ENCODE data around the gene PXT1.
"Not testable (repeated sequence)": the region's sequence is repeated elsewhere in the genome, so short reads cannot be mapped to it uniquely, and the experiment has no call there.

Gene PXT1

GRCh38 chr6:36375644-36376155 lies 67.0 kb downstream of the PXT1 start:
- in situ Hi-C loops (cut with MboI; ENCODE audit: low pct_unique_long_range_greater_than_20kb, low sequenced_read_pairs): no loop called here
- DNase-seq: no peak

- DNase-seq: no peak
- in situ Hi-C loops (cut with MboI; ENCODE audit: low pct_unique_long_range_greater_than_20kb, low sequenced_read_pairs): no loop called here
Measured at GRCh38 chr6:36374972-36375371, 67.7 kb downstream of the PXT1 start.

GRCh38 chr6:36374194-36374593 lies 68.5 kb downstream of the PXT1 start:
- DNase-seq: no peak
- in situ Hi-C loops (cut with MboI; ENCODE audit: low pct_unique_long_range_greater_than_20kb, low sequenced_read_pairs): no loop called here

GRCh38 chr6:36373368-36374019 lies 69.2 kb downstream of the PXT1 start:
- in situ Hi-C loops (cut with MboI; ENCODE audit: low pct_unique_long_range_greater_than_20kb, low sequenced_read_pairs): no loop called here
- no peak for DNase-seq

- DNase-seq: no peak
- in situ Hi-C loops (cut with MboI; ENCODE audit: low pct_unique_long_range_greater_than_20kb, low sequenced_read_pairs): no loop called here
Measured at GRCh38 chr6:36372088-36372487, 70.6 kb downstream of the PXT1 start.

GRCh38 chr6:36371211-36371610 lies 71.4 kb downstream of the PXT1 start:
- DNase-seq: no peak
- in situ Hi-C loops (cut with MboI; ENCODE audit: low pct_unique_long_range_greater_than_20kb, low sequenced_read_pairs): no loop called here

GRCh38 chr6:36370638-36371037 lies 72.0 kb downstream of the PXT1 start:
- no peak for DNase-seq
- in situ Hi-C loops (cut with MboI; ENCODE audit: low pct_unique_long_range_greater_than_20kb, low sequenced_read_pairs): no loop called here

- DNase-seq: peak; percentile 45
- in situ Hi-C loops (cut with MboI; ENCODE audit: low pct_unique_long_range_greater_than_20kb, low sequenced_read_pairs): loop anchor here (10.0 kb wide), 1 partner anchor 244 kb away; no protein-coding TSS in a partner anchor
Measured at GRCh38 chr6:36368921-36369865, 73.5 kb downstream of the PXT1 start.

GRCh38 chr6:36368421-36368820 lies 74.2 kb downstream of the PXT1 start:
- DNase-seq: no peak

GRCh38 chr6:36367743-36368142 lies 74.9 kb downstream of the PXT1 start:
- DNase-seq: no peak
- in situ Hi-C loops (cut with MboI; ENCODE audit: low pct_unique_long_range_greater_than_20kb, low sequenced_read_pairs): loop anchor here (10.0 kb wide), 1 partner anchor 243 kb away; no protein-coding TSS in a partner anchor

More at GRCh38 chr6:36368421-36368820, 74.2 kb downstream of the PXT1 start:
- in situ Hi-C loops (cut with MboI; ENCODE audit: low pct_unique_long_range_greater_than_20kb, low sequenced_read_pairs): loop anchor here (10.0 kb wide), 1 partner anchor 244 kb away; no protein-coding TSS in a partner anchor

- in situ Hi-C loops (cut with MboI; ENCODE audit: low pct_unique_long_range_greater_than_20kb, low sequenced_read_pairs): loop anchor here (10.0 kb wide), 1 partner anchor 240 kb away; no protein-coding TSS in a partner anchor
Measured at GRCh38 chr6:36364669-36365479, 77.8 kb downstream of the PXT1 start.

GRCh38 chr6:36364061-36364635 lies 78.5 kb downstream of the PXT1 start:
- in situ Hi-C loops (cut with MboI; ENCODE audit: low pct_unique_long_range_greater_than_20kb, low sequenced_read_pairs): loop anchor here (10.0 kb wide), 1 partner anchor 239 kb away; no protein-coding TSS in a partner anchor
- DNase-seq: not testable (repeated sequence)

More at GRCh38 chr6:36364669-36365479, 77.8 kb downstream of the PXT1 start:
- DNase-seq: no peak

GRCh38 chr6:36363371-36363752 lies 79.3 kb downstream of the PXT1 start:
- in situ Hi-C loops (cut with MboI; ENCODE audit: low pct_unique_long_range_greater_than_20kb, low sequenced_read_pairs): loop anchor here (10.0 kb wide), 1 partner anchor 239 kb away; no protein-coding TSS in a partner anchor
- DNase-seq: not testable (repeated sequence)

- in situ Hi-C loops (cut with MboI; ENCODE audit: low pct_unique_long_range_greater_than_20kb, low sequenced_read_pairs): loop anchor here (10.0 kb wide), 1 partner anchor 238 kb away; no protein-coding TSS in a partner anchor
Measured at GRCh38 chr6:36362551-36363370, 79.9 kb downstream of the PXT1 start.

GRCh38 chr6:36361071-36361470 lies 81.6 kb downstream of the PXT1 start:
- in situ Hi-C loops (cut with MboI; ENCODE audit: low pct_unique_long_range_greater_than_20kb, low sequenced_read_pairs): loop anchor here (10.0 kb wide), 1 partner anchor 236 kb away; no protein-coding TSS in a partner anchor
- DNase-seq: no peak

More at GRCh38 chr6:36362551-36363370, 79.9 kb downstream of the PXT1 start:
- DNase-seq: peak; percentile 61

- in situ Hi-C loops (cut with MboI; ENCODE audit: low pct_unique_long_range_greater_than_20kb, low sequenced_read_pairs): loop anchor here (10.0 kb wide), 1 partner anchor 236 kb away; no protein-coding TSS in a partner anchor
- peak; percentile 77 for DNase-seq
Measured at GRCh38 chr6:36360241-36361054, 82.2 kb downstream of the PXT1 start.
